Spleen (tissue), 11 donors: Measurements from ENCODE around the gene SGTA. TPM values are rescaled to one million over a fixed set of nuclear protein-coding genes. Genes with fewer than 3 reads are reported as not detected.
A peak's percentile ranks its signal among the peaks of the same experiment; 100 is the strongest.

Experiments
- DNase-seq: peaks from one replicate; pipeline ENCODE4 v3.0.0-alpha.2; 2020
- H3K27ac ChIP-seq, 8 donors: fragments of 200-600 bp; sonication (generic) in 7 of 8; 1 replicate in 4 of 8; 2 replicates in 4 of 8; pipeline versions ENCODE4 v1.5.0 to v1.8.0; 2016 to 2021; ENCODE audit warnings: inconsistent platforms in 4 of 8, mild to moderate bottlenecking in 4 of 8, moderate library complexity in 1 of 8
- H3K27me3 ChIP-seq, 7 donors: fragments of 200-600 bp; sonication (generic) in 6 of 7; replicated peaks in 1 of 7; 1 replicate in 4 of 7; 2 replicates in 3 of 7; pipeline versions ENCODE4 v1.5.0 to v1.8.0; 2016 to 2021; ENCODE audit warnings: inconsistent platforms in 3 of 7, mild to moderate bottlenecking in 1 of 7
- H3K36me3 ChIP-seq, 6 donors: fragments of 200-600 bp; sonication (generic) in 5 of 6; 1 replicate in 4 of 6; 2 replicates in 2 of 6; pipeline versions ENCODE4 v1.5.0 to v1.8.0; 2016 to 2021; ENCODE audit warnings: inconsistent platforms in 2 of 6
- H3K4me1 ChIP-seq, 6 donors: fragments of 200-600 bp; sonication (generic) in 5 of 6; 1 replicate in 3 of 6; 2 replicates in 3 of 6; pipeline versions ENCODE4 v1.5.0 to v1.8.0; 2016 to 2021; ENCODE audit warnings: inconsistent platforms in 3 of 6
- H3K4me3 ChIP-seq, 8 donors: fragments of 200-600 bp; sonication (generic) in 7 of 8; 1 replicate in 4 of 8; 2 replicates in 4 of 8; pipeline versions ENCODE4 v1.5.0 to v1.8.0; 2016 to 2021; ENCODE audit warnings: inconsistent platforms in 4 of 8, mild to moderate bottlenecking in 4 of 8, moderate library complexity in 2 of 8
- H3K9me3 ChIP-seq, 8 donors: fragments of 200-600 bp; sonication (generic) in 7 of 8; 1 replicate in 4 of 8; 2 replicates in 4 of 8; pipeline versions ENCODE4 v1.5.0 to v1.8.0; 2016 to 2021; ENCODE audit warnings: inconsistent platforms in 4 of 8
- POLR2A ChIP-seq, 3 donors: fragments of 450-650 bp; IDR thresholded peaks; one replicate each; pipeline ENCODE4 v1.5.1; 2017; ENCODE audit warnings: antibody characterized with exemption in 3 of 3, mild to moderate bottlenecking in 1 of 3
- POLR2AphosphoS5 ChIP-seq, 3 donors: sonication (generic); formaldehyde crosslinking; IDR thresholded peaks; one replicate each; pipeline ENCODE4 v1.5.1; 2017; ENCODE audit warnings: antibody characterized with exemption in 3 of 3
- WGBS, 5 donors: extraction: QIAGEN DNeasy Blood & Tissue Kit in 3 of 5; methylation state at CpG; one replicate each; pipeline versions ENCODE4 v1.1.5 to v1.1.7; 2013 to 2018; 5-methylcytosine and 5-hydroxymethylcytosine counted together
- intact Hi-C: fragments of 100-400 bp; cut with DNase I; formaldehyde crosslinking; loops from one replicate; pipeline ENCODE4 v1.15.0; 2023; ENCODE audit warnings: low total_unique reads
- polyA plus RNA-seq, 3 donors: library from polyadenylated mRNA; stranded (reverse); fragments of 200-250 nt; gene quantifications; one replicate each; pipeline ENCODE4 v1.2.1, GENCODE V29; 2013
- total RNA-seq, 7 donors: library from RNA; depleted of rRNA in 3 of 7; stranded (reverse); fragments of >200 nt in 3 of 7; fragmentation: NEBNext Ultra II Directional in 4 of 7; extraction: Animal tissue kit (Norgen Biotek cat#: 25700) in 4 of 7; gene quantifications; one replicate each; pipeline versions ENCODE4 v1.1.0 to v1.2.1, GENCODE V29; 2016 to 2021
- TF ChIP-seq, protein P1 (sequence below), 11 experiments: fragments of 200-600 bp in 7 of 11; fragments of 450-650 bp in 4 of 11; sonication (generic) in 4 of 11; IDR thresholded peaks in 8 of 11; conservative IDR thresholded peaks in 3 of 11; 1 replicate in 7 of 11; 2 replicates in 4 of 11; pipeline versions ENCODE4 v1.4.0 to v1.8.0; 2016 to 2021; ENCODE audit warnings: antibody characterized with exemption in 11 of 11, inconsistent platforms in 4 of 11, mild to moderate bottlenecking in 1 of 11
- donor health status: healthy with polysubstance abuse.
- donor health status: DM: no; HTN: no; CAD: no; lungs with moderate emphysema.
- donor health status: DM: no; HTN: no; CAD: no.
- donor health status: Bipolar disorder and iron deficiency.
- donor health status: healthy.
- donor health status: DM: no; HTN: no; CAD: no.
- donor health status: DM: yes; HTN: yes; CAD: no.

The SGTA gene
- total and polyA plus RNA-seq, 10 donors, result 36.5 to 63.0 (median 45.2) TPM

DNA sequence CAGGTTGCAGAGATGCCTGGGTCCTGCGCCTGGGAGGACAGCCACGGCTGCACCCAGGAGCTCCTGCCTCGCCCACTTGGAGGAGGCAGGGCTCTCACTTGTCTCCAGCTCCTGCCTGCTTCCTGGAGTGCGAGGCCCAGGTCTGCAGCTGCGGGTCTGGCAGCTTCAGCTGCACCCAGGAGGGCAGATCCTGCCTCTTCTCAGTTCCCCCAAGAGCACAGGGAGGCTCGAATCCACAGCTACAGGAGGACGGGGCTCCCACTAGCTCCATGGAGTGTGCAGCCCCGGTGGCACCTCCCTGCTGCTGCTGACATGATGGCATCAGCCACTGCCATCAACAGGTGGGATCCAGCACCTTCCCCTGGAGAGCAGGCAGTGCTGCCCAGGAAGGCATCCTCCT, 41.1 kb upstream of the SGTA start:
- Histone ChIP-seq H3K9me3 (peaks cover 0 to 28% (median 12%) of the 10 kb centered on the region in 8 donors), H3K4me1 (peaks cover 0 to 19% (median 16%) of the 10 kb centered on the region in 6 donors), H3K36me3 (peaks cover 0 to 47% (median 8%) of the 10 kb centered on the region in 6 donors), H3K27ac (no peak overlapping the region), H3K4me3 (no peak overlapping the region), H3K27me3 (no peaks in the 10 kb centered on the region)
- WGBS, 5 donors, result 73 to 82% (median 77%) methylated on average over 5 to 8 of the region's 8 CpGs; no CpG with 5 or more reads in 1 of the 5 donors
- DNase-seq, result no peak
- intact Hi-C loops, result no loop called here
- TF ChIP-seq POLR2AphosphoS5 (IDR thresholded peaks at IDR 0.05) (no peak), POLR2A (IDR thresholded peaks at IDR 0.05) (no peak)
- TF ChIP-seq, protein P1, sequence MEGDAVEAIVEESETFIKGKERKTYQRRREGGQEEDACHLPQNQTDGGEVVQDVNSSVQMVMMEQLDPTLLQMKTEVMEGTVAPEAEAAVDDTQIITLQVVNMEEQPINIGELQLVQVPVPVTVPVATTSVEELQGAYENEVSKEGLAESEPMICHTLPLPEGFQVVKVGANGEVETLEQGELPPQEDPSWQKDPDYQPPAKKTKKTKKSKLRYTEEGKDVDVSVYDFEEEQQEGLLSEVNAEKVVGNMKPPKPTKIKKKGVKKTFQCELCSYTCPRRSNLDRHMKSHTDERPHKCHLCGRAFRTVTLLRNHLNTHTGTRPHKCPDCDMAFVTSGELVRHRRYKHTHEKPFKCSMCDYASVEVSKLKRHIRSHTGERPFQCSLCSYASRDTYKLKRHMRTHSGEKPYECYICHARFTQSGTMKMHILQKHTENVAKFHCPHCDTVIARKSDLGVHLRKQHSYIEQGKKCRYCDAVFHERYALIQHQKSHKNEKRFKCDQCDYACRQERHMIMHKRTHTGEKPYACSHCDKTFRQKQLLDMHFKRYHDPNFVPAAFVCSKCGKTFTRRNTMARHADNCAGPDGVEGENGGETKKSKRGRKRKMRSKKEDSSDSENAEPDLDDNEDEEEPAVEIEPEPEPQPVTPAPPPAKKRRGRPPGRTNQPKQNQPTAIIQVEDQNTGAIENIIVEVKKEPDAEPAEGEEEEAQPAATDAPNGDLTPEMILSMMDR (IDR thresholded peaks at IDR 0.05 in 8 of 11, conservative IDR thresholded peaks at IDR 0.05 in 3 of 11), result no peak

DNA sequence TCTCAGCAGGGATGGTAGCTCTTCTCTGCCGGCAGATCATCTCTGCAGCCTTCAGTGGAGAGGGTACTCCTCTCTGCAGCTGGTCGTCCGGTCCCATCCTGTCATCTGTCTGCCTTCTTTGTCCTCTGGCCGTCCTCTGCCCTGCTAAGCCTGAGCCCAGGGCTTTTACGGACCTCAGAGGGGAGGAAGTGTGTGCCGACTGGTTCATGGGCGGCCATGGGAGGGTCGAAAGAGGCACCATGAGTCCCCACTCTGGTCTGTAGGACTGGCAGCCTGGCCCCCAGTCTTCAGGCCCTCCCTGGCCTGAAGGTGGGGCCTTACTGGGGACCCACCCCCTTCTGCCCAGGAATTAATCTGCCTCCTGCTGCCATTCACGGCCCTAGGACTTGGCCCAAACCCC, 40.6 kb upstream of the SGTA start:
- Histone ChIP-seq H3K27me3 (no peaks in the 10 kb centered on the region), H3K27ac (no peak overlapping the region), H3K4me1 (peaks cover 0 to 22% (median 18%) of the 10 kb centered on the region in 6 donors), H3K9me3 (peaks cover 0 to 23% (median 8%) of the 10 kb centered on the region in 8 donors), H3K36me3 (peaks cover 0 to 44% (median 8%) of the 10 kb centered on the region in 6 donors), H3K4me3 (no peak overlapping the region)
- no peak for DNase-seq
- TF ChIP-seq, protein P1 (IDR thresholded peaks at IDR 0.05 in 8 of 11, conservative IDR thresholded peaks at IDR 0.05 in 3 of 11), result no peak
- no peak for TF ChIP-seq POLR2AphosphoS5 (IDR thresholded peaks at IDR 0.05)
- TF ChIP-seq POLR2A (IDR thresholded peaks at IDR 0.05), result no peak
- 78 to 92% (median 89%) methylated on average over 9 of the region's 9 CpGs for WGBS, 5 donors
- intact Hi-C loops, result no loop called here

DNA sequence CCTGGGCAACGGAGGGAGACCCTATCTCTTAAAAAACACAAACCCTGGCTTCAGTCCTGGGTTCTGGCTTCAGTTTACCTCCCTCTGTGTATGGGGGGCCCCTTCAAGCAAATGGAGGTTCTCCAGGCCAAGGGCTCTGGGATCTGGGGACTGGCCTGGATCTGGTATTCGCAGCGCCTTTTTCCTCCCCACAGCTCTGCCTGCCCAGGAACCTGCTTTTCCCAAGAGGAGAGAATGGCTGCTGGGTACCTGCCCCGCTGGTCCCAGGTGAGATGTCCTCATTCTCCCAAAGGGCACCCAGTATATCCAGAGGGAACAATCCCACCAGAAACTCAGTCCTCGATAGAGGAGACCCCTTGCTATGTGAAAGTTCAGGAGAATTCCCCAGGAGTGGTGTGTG, 39.8 kb upstream of the SGTA start:
- peaks cover 0 to 15% (median 2%) of the 10 kb centered on the region in 8 donors for H3K9me3 ChIP-seq
- no peaks in the 10 kb centered on the region for H3K27me3 ChIP-seq
- DNase-seq, result no peak
- peaks cover 0 to 22% (median 18%) of the 10 kb centered on the region in 6 donors for H3K4me1 ChIP-seq
- TF ChIP-seq POLR2A (IDR thresholded peaks at IDR 0.05), result no peak
- TF ChIP-seq, protein P1 (IDR thresholded peaks at IDR 0.05 in 8 of 11, conservative IDR thresholded peaks at IDR 0.05 in 3 of 11), result no peak
- no peak for TF ChIP-seq POLR2AphosphoS5 (IDR thresholded peaks at IDR 0.05)
- 92 to 100% (median 96%) methylated on average over 2 to 5 of the region's 5 CpGs for WGBS, 5 donors
- H3K27ac ChIP-seq, result no peak overlapping the region
- H3K36me3 ChIP-seq, result peaks cover 0 to 36% (median 7%) of the 10 kb centered on the region in 6 donors
- intact Hi-C loops, result no loop called here
- no peak overlapping the region for H3K4me3 ChIP-seq

DNA sequence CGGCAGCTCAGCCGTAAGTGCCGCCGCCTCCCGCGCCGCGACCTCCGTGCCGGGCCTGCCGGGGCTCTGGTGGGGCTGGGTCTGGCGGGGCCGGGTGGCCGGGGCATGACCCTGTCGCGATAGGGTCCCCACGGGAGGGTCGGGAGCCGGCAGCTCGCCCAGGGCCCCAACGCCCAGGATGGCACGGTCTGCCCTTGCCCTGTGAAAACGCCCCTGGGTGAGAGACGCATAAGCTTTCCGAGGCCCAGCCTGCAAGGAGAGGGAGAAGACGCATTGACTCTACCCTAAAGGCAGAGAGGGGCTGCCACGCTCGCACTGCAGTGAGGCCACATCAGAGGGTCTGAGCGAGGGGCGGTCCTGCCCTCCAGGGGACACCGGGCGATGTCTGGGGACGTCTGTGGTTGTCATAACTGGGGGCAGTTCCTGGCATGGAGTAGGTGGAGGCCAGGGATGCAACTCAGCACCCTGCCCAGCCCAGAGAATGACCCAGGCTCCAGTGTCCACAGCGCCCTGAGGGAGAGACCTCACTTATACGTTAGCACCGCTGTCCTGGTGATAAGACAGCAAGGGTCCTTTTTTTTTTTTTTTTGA, 37.1 kb upstream of the SGTA start:
- Histone ChIP-seq H3K27ac (peak overlapping the region in 6 of 8 donors; percentile 55 to 85 (median 72)), H3K9me3 (no peaks in the 10 kb centered on the region), H3K4me1 (peaks cover 0 to 22% (median 18%) of the 10 kb centered on the region in 6 donors), H3K4me3 (peak overlapping the region; percentile 58 to 98 (median 80)), H3K36me3 (peaks cover 0 to 22% (median 5%) of the 10 kb centered on the region in 6 donors), H3K27me3 (no peaks in the 10 kb centered on the region)
- no peak for TF ChIP-seq POLR2AphosphoS5 (IDR thresholded peaks at IDR 0.05)
- TF ChIP-seq, protein P1 (IDR thresholded peaks at IDR 0.05 in 8 of 11, conservative IDR thresholded peaks at IDR 0.05 in 3 of 11), result no peak
- TF ChIP-seq POLR2A (IDR thresholded peaks at IDR 0.05), result no peak
- WGBS, 5 donors, result 3 to 19% (median 4%) methylated on average over 3 to 36 of the region's 36 CpGs
- intact Hi-C loops, result no loop called here
- DNase-seq, result no peak
